SK-N-MC (cell line): ENCODE data around the gene TMEM81.

Experiments used
- DNase-seq: peaks from one replicate; pipeline ENCODE4 v3.0.0-alpha.2; 2011; ENCODE audit warnings: low read depth, low spot score
- H3K27ac ChIP-seq: fragments of 200-600 bp; sonication (generic); 2 replicates; pipeline ENCODE4 v1.5.1; 2016; ENCODE audit warnings: mixed run types
- H3K36me3 ChIP-seq: fragments of 200-600 bp; sonication (generic); 2 replicates; pipeline ENCODE4 v1.6.1; 2017; ENCODE audit warnings: antibody characterized with exemption, low read length, mixed read lengths; ENCODE audit not compliant: insufficient read depth
- H3K4me3 ChIP-seq: fragments of 200-600 bp; sonication (generic); 2 replicates; pipeline ENCODE4 v1.5.1; 2016
- H3K9ac ChIP-seq: fragments of 200-600 bp; sonication (generic); 2 replicates; pipeline ENCODE4 v1.8.0; 2017; ENCODE audit warnings: mixed run types, mixed read lengths; ENCODE audit not compliant: insufficient read length
- H3K9me3 ChIP-seq: fragments of 200-600 bp; sonication (generic); 2 replicates; pipeline ENCODE4 v1.6.1; 2017; ENCODE audit warnings: low read depth, mild to moderate bottlenecking, antibody characterized with exemption, low read length, moderate library complexity, mixed read lengths
- EZH2 ChIP-seq: fragments of 200-600 bp; sonication (generic); IDR thresholded peaks from one replicate; pipeline ENCODE4 v1.6.1; 2017; ENCODE audit warnings: antibody characterized with exemption
- FOXP2 ChIP-seq: optimal IDR thresholded peaks from 2 replicates; pipeline ENCODE3; 2011; ENCODE audit warnings: mild to moderate bottlenecking, moderate library complexity; ENCODE audit not compliant: insufficient read depth; ENCODE audit errors: extremely low read length, control extremely low read depth
- POLR2AphosphoS5 ChIP-seq: IDR thresholded peaks from 2 replicates; pipeline ENCODE4 v1.6.1; 2012; ENCODE audit warnings: mild to moderate bottlenecking, low read depth, low read length, borderline replicate concordance

The TMEM81 gene, protein sequence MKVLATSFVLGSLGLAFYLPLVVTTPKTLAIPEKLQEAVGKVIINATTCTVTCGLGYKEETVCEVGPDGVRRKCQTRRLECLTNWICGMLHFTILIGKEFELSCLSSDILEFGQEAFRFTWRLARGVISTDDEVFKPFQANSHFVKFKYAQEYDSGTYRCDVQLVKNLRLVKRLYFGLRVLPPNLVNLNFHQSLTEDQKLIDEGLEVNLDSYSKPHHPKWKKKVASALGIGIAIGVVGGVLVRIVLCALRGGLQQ

DNA sequence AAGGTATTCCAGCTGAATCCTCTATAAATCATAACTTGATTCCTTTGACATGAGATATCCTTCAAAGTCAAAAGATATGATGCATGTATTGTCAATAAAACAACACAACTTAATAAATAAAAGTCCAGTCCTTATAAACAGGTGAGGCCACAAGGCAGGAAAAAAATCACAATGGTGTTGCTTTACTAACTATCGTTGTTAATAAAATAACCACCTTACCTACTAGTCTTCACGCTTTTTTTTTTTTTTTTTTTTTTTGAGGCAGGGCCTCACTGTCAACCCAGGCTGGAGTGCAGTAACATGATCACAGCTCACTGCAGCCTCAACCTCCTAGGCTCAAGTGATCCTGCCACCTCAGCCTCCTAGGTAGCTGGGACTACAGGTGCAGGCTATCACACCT is at the start of gene TMEM81:
Gene TMEM81, minus strand, starts transcription at position 101 of the 400 bp plus-strand sequence. CDS start 140 bp downstream, outside the sequence.
- no peak within 1 kb of the TSS for H3K27ac ChIP-seq
- no peaks in the 10 kb centered on the region for H3K9me3 ChIP-seq
- TF ChIP-seq POLR2AphosphoS5 (no peak), EZH2 (no peak), FOXP2 (no peak)
- DNase-seq, result no peak
- no peak within 1 kb of the TSS for H3K4me3 ChIP-seq
- H3K36me3 ChIP-seq, result peaks cover 37% of the 10 kb centered on the region
- no peak within 1 kb of the TSS for H3K9ac ChIP-seq

DNA sequence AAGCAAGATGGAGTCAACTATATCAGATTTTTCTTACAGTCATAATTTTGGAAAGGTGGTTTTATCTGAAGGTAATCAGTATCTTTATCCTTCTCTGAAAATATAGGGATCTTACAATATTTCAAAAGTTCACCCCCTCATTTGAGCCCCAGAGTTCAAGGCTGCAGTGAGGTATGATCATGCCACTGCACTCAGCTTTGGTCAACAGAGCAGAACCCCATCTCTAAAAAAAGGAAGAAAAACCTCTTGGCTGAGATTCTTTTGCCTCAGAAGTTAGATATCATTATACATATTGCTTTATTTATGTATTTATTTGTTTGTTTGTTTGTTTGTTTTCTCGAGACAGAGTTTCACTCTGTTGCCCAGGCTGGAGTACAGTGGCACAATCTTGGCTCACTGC is 49.0 kb upstream of the TMEM81 start:
- no peak overlapping the region for H3K4me3 ChIP-seq
- no peak overlapping the region for H3K27ac ChIP-seq
- DNase-seq, result no peak
- no peaks in the 10 kb centered on the region for H3K9me3 ChIP-seq
- H3K9ac ChIP-seq, result no peak overlapping the region
- H3K36me3 ChIP-seq, result no peaks in the 10 kb centered on the region
- TF ChIP-seq EZH2 (no peak), POLR2AphosphoS5 (no peak), FOXP2 (no peak)

DNA sequence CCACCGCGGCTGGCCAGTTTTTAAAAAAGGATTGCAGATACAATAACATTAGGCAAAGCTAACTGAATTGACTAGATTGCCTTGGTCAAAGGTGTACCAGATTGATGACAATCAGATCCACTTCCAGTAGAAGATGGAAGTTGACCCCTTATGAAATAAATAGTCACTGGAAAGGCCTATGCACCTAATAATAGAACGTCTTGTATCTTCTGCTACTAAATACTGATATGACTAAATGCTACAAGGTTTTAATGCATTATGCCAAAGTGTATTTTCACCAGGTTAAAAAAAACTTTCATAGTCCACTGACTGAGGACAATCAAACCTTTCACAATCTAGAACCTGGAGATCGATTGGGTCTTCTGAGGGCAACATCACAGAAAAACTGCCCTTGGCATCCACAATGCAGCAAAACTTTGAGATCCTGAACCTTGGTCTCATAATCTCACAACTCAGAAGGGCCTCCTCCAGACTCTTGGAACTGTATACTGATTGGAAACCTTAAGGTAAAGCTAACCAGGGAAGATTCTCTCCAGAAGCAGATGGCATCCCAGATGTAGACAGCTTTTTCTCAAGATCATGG is 45.3 kb upstream of the TMEM81 start:
- Histone ChIP-seq H3K27ac (no peak overlapping the region), H3K4me3 (no peak overlapping the region), H3K9ac (no peak overlapping the region), H3K9me3 (no peaks in the 10 kb centered on the region), H3K36me3 (no peaks in the 10 kb centered on the region)
- TF ChIP-seq POLR2AphosphoS5, result no peak
- no peak for TF ChIP-seq EZH2
- TF ChIP-seq FOXP2, result no peak
- DNase-seq, result no peak

DNA sequence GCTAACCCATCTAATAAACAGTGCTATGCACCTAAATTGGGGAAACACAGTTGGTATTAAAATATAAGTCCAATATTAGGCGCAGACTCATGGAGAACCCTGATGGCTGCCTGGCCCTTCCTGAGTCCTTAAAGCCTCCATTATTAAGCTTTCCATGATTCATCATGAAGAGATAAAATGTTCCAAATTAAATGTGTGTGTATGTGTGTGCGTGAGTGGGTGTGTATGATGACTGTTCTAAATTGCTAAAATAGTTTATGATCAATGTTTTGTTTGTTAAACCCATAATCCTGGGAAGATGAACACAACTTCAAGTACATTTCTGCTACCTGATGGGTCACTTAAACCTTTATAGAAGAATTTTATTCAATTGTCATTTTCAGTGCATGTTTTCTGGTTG is 43.8 kb upstream of the TMEM81 start:
- no peaks in the 10 kb centered on the region for H3K9me3 ChIP-seq
- no peak overlapping the region for H3K9ac ChIP-seq
- H3K27ac ChIP-seq, result no peak overlapping the region
- no peak overlapping the region for H3K4me3 ChIP-seq
- no peaks in the 10 kb centered on the region for H3K36me3 ChIP-seq
- DNase-seq, result no peak
- no peak for TF ChIP-seq FOXP2
- no peak for TF ChIP-seq EZH2
- no peak for TF ChIP-seq POLR2AphosphoS5

DNA sequence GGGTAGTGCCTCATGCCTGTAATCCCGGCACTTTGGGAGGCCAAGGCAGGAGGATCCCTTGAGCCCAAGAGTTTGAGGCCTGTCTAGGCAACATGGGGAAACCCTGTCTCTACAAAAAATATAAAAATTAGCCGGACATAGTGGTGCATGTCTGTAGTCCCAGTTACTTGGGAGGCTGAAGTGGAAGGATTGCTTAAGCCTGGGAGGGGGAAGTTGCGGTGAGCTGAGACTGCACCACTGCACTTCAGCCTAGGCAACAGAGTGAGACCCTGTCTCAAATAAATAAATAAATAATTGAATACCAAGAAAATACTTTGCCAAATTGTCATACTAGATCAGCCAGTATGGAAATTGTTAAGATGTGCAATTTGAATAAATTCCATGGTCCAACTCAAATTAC is 43.4 kb upstream of the TMEM81 start:
- TF ChIP-seq FOXP2, result no peak
- TF ChIP-seq POLR2AphosphoS5, result no peak
- TF ChIP-seq EZH2, result no peak
- DNase-seq, result no peak

DNA sequence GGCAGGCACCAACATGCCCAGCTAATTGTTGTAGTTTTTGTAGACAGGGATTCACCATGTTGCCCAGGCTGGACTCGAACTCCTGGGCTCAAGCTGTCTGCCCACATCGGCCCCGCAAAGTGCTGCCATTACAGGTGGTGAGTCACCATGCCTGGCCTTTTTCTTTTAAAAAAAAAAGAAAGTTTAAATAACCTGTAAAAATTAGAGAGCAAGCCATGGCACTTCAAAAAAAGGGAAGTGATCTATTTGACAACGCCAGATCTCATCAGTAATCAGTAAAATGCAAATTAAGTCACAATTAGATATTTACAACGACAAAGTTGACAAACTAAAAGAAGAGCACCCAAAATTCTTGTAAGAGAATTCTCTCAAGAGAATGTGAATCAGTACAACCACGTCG is 40.5 kb upstream of the TMEM81 start:
- Histone ChIP-seq H3K9ac (no peak overlapping the region), H3K9me3 (no peaks in the 10 kb centered on the region)
- no peak for DNase-seq

More for the DNA sequence above, 43.4 kb upstream of the TMEM81 start:
- Histone ChIP-seq H3K4me3 (no peak overlapping the region), H3K9me3 (no peaks in the 10 kb centered on the region), H3K36me3 (no peaks in the 10 kb centered on the region), H3K27ac (no peak overlapping the region), H3K9ac (no peak overlapping the region)

DNA sequence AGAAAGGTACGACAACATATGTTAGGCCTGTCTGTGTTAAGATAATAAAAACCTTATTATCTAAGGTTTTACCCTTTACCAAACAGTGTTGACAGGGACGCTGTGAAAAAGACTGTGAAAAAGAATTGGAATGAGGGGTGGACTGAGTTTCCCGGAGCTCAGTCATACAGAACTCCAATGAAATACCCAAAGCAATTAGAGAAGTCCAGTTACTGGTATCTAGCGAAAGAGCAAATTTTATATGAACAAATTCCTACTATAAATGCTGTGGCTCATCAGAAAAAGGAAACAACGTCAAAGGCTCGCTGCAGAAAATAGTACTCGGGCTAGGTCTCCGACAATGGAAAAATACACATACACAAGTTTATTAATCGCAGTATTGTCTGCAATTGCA is 38.2 kb upstream of the TMEM81 start:
- H3K36me3 ChIP-seq, result peaks cover 8% of the 10 kb centered on the region; the same call in 1 of the 2 replicates
- H3K9me3 ChIP-seq, result no peaks in the 10 kb centered on the region
- peak overlapping the region; percentile 96 for H3K27ac ChIP-seq
- DNase-seq, result no peak
- peak overlapping the region; percentile 96 for H3K4me3 ChIP-seq
- TF ChIP-seq EZH2 (no peak), POLR2AphosphoS5 (no peak), FOXP2 (no peak)
- peak overlapping the region; percentile 98 for H3K9ac ChIP-seq

More for the DNA sequence above, 40.5 kb upstream of the TMEM81 start:
- Histone ChIP-seq H3K27ac (no peak overlapping the region), H3K36me3 (no peaks in the 10 kb centered on the region; the same call in 1 of the 2 replicates), H3K4me3 (no peak overlapping the region)
- TF ChIP-seq POLR2AphosphoS5, result no peak
- TF ChIP-seq EZH2, result no peak
- no peak for TF ChIP-seq FOXP2

DNA sequence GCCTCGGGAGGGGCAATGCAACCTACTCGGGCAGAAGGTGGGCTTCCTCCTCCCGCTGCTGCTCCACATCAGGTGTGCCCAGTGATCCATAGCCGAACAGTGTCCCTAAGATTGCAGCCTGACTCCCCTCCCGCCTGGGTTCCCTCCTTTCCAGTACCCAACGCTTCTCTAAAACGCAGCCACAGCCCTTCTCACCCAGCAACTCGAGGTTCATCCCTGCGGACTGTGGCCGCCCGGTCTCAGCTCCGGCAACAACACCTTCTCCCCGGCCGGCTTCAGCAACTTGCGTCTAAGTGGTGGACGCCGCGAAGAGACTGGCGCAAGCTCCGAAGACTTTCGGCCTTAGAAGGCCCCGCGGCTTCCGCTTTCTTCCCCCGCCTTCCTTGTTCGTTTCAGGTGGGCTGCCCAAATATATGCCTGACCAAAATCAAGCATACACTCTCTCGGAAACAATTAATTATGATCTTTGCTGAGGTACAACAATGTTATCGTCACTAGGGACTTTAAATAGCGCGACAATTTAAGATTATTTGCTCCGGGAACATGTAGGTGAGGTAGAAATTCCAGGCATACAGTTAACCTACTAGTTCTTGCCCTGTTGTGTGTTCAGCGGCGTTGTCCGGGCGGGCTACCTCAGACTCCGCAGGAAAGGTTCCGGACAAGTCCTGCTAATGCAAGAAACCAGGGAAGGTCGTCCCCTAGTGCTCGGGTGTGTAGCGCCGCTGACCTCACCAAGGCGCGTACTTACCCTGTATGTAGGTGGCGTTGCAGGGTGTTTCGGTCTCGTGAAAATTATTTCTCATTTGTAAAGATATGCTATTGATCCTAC is 37.6 kb upstream of the TMEM81 start, which contains the start of gene RBBP5:
Gene RBBP5, minus strand, starts transcription at position 319 of the 829 bp plus-strand sequence. Its CDS starts 105 bp downstream, at position 214.
- Histone ChIP-seq H3K36me3 (peaks cover 8% of the 10 kb centered on the region; the same call in 1 of the 2 replicates), H3K9ac (peak within 1 kb of the TSS; percentile 98), H3K27ac (peak within 1 kb of the TSS; percentile 96), H3K4me3 (peak within 1 kb of the TSS; percentile 96), H3K9me3 (no peaks in the 10 kb centered on the region)
- peak; percentile 94 for DNase-seq
- peak; percentile 91 for TF ChIP-seq POLR2AphosphoS5
- TF ChIP-seq FOXP2, result peak; percentile 8
- no peak for TF ChIP-seq EZH2
